ENCODE data around the gene FAM229A.

The FAM229A gene

DNA sequence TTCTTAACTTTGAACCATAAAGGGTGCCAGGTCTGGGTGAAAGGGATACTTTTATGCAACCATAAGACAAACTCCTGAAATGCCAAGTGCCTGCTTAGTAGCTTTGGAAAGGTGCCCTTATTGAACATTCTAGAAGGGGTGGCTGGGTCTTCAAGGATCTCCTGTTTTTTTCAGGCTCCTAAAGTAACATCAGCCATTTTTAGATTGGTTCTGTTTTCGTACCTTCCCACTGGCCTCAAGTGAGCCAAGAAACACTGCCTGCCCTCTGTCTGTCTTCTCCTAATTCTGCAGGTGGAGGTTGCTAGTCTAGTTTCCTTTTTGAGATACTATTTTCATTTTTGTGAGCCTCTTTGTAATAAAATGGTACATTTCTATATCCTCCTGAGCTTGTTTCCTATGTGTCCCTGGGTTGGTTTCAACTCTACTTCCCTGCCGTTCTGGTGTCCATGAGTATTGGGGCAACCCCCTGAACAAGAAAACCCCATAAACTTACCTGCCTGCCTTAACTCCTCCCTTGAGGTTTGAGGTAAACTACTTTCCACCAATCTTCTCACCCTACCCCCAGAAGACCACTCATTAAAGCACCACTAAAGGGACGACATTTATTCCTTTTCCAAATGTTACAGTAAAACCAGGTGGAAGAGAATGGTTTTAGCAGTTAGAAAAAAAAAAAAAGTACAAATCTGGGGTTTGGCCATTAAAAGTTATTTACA, 28.9 kb downstream of the FAM229A start:
- Histone ChIP-seq H3K4me3 (ENCODE audit: severe bottlenecking) (no peak overlapping the region), H3K27me3 (ENCODE audit: insufficient read depth, poor library complexity, severe bottlenecking) (no peaks in the 10 kb centered on the region), H3K27ac (ENCODE audit: poor library complexity, severe bottlenecking) (peak overlapping the region; percentile 1), H3K9me3 (ENCODE audit: severe bottlenecking) (no peaks in the 10 kb centered on the region), H3K4me1 (ENCODE audit: insufficient read depth, poor library complexity, severe bottlenecking) (peaks cover 5% of the 10 kb centered on the region), H3K36me3 (ENCODE audit: low read depth) (peaks cover 29% of the 10 kb centered on the region)
- DNase-seq (ENCODE audit: low spot score) (no peak), ATAC-seq (ENCODE audit: low read depth) (no peak)
- TF ChIP-seq, protein P1, sequence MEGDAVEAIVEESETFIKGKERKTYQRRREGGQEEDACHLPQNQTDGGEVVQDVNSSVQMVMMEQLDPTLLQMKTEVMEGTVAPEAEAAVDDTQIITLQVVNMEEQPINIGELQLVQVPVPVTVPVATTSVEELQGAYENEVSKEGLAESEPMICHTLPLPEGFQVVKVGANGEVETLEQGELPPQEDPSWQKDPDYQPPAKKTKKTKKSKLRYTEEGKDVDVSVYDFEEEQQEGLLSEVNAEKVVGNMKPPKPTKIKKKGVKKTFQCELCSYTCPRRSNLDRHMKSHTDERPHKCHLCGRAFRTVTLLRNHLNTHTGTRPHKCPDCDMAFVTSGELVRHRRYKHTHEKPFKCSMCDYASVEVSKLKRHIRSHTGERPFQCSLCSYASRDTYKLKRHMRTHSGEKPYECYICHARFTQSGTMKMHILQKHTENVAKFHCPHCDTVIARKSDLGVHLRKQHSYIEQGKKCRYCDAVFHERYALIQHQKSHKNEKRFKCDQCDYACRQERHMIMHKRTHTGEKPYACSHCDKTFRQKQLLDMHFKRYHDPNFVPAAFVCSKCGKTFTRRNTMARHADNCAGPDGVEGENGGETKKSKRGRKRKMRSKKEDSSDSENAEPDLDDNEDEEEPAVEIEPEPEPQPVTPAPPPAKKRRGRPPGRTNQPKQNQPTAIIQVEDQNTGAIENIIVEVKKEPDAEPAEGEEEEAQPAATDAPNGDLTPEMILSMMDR (IDR thresholded peaks at IDR 0.05; ENCODE audit: poor library complexity, severe bottlenecking): no peak

DNA sequence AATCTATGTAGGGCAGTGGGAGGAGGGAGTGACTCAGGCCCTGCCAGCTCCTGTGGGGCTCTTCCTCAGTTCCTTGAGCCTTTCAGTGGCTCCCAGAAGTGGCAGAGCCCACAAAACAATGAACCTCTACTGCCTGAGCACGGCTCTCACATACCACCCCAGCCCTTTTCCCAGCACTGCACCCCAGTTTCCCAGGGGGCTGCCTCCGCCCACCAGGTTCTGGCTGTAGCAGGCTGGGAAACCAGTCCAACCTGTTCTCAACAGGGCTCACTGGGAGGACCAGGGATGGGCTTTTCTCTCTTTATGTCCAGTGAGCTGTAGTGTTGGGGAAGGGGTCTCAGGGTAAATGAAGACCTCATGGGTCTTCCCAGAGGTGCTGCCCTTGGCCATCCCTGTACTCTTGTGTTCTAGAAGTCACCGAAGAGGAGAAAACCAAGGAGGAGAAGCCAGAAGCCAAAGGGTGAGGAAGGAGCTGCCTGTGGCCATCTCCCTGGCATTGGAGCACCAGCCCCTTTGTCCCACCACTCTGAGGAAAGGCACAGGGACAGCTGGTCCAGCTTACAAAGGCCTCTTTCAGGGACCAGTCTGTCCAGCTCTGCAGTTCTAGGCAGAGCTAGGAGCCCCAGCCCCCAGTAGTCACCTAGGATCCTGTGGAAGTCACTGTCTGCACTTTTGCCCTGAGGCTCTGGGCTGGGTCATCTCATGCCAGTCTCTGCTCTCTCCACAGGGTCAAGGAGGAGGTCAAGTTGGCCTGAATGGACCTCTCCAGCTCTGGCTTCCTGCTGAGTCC, 29.8 kb downstream of the FAM229A start:
- TF ChIP-seq, protein P1 (IDR thresholded peaks at IDR 0.05; ENCODE audit: poor library complexity, severe bottlenecking): no peak
- Histone ChIP-seq H3K9me3 (ENCODE audit: severe bottlenecking) (no peaks in the 10 kb centered on the region), H3K4me3 (ENCODE audit: severe bottlenecking) (no peak overlapping the region), H3K27ac (ENCODE audit: poor library complexity, severe bottlenecking) (peak overlapping the region; percentile 1), H3K27me3 (ENCODE audit: insufficient read depth, poor library complexity, severe bottlenecking) (no peaks in the 10 kb centered on the region), H3K36me3 (ENCODE audit: low read depth) (peaks cover 38% of the 10 kb centered on the region), H3K4me1 (ENCODE audit: insufficient read depth, poor library complexity, severe bottlenecking) (peaks cover 5% of the 10 kb centered on the region)
- DNase-seq (ENCODE audit: low spot score): no peak
- ATAC-seq (ENCODE audit: low read depth): no peak

DNA sequence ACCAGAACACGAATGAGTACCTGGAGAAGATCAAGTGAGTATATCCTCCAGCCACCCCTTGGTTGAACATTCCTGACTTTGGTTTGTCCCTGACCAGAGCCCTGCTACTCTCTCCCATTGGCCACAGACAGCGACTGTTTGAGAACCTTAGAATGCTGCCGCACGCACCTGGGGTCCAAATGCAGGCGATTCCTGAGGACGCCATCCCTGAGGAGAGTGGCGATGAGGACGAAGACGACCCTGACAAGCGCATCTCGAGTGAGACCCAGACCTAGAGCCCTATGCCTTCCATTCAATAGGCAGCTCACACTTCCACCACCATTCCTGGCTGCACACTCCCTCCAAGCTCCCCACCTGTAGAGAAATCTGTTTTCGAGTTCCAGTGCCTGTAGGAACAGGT, 30.7 kb downstream of the FAM229A start:
- DNase-seq (ENCODE audit: low spot score) (no peak), ATAC-seq (ENCODE audit: low read depth) (no peak)
- no peak overlapping the region for H3K27ac ChIP-seq (ENCODE audit: poor library complexity, severe bottlenecking)

DNA sequence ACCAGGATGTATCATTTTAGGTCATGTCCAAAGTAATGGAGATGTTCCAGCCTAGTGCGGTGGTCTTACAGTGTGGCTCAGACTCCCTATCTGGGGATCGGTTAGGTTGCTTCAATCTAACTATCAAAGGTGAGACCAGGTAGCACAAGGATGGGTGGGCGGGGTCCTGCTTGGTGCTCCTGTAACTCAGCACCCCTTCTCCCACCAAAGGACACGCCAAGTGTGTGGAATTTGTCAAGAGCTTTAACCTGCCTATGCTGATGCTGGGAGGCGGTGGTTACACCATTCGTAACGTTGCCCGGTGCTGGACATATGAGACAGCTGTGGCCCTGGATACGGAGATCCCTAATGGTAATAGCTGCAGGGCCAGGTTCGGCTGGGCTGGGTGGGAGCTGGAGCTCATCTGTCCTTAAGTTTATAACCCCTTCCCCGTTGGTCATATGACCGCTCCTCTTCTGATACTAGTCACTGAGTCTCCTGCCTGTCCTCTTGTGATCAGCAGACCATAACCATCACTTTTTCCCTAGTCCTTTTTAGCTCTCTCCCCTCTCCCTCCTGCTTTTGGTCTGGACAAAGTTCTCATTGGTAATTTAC, 31.6 kb downstream of the FAM229A start:
- Histone ChIP-seq H3K9me3 (ENCODE audit: severe bottlenecking) (no peaks in the 10 kb centered on the region), H3K36me3 (ENCODE audit: low read depth) (peaks cover 53% of the 10 kb centered on the region), H3K4me3 (ENCODE audit: severe bottlenecking) (no peak overlapping the region), H3K4me1 (ENCODE audit: insufficient read depth, poor library complexity, severe bottlenecking) (peaks cover 5% of the 10 kb centered on the region), H3K27ac (ENCODE audit: poor library complexity, severe bottlenecking) (no peak overlapping the region), H3K27me3 (ENCODE audit: insufficient read depth, poor library complexity, severe bottlenecking) (no peaks in the 10 kb centered on the region)
- DNase-seq (ENCODE audit: low spot score) (no peak), ATAC-seq (ENCODE audit: low read depth) (no peak)
- TF ChIP-seq, protein P1 (IDR thresholded peaks at IDR 0.05; ENCODE audit: poor library complexity, severe bottlenecking): no peak

More for the DNA sequence above, 30.7 kb downstream of the FAM229A start:
- H3K36me3 ChIP-seq (ENCODE audit: low read depth): peaks cover 45% of the 10 kb centered on the region
- peaks cover 5% of the 10 kb centered on the region for H3K4me1 ChIP-seq (ENCODE audit: insufficient read depth, poor library complexity, severe bottlenecking)
- H3K27me3 ChIP-seq (ENCODE audit: insufficient read depth, poor library complexity, severe bottlenecking): no peaks in the 10 kb centered on the region
- TF ChIP-seq, protein P1 (IDR thresholded peaks at IDR 0.05; ENCODE audit: poor library complexity, severe bottlenecking): no peak
- no peaks in the 10 kb centered on the region for H3K9me3 ChIP-seq (ENCODE audit: severe bottlenecking)
- no peak overlapping the region for H3K4me3 ChIP-seq (ENCODE audit: severe bottlenecking)

All from RWPE2 (cell line).